HPDE6-E6E7 (cell line): Measurements from ENCODE around the gene SLC1A7.
A peak's percentile ranks its signal among the peaks of the same experiment; 100 is the strongest.

Experiments used
- DNase-seq: peaks from one replicate; pipeline ENCODE4 v3.0.0; 2011; ENCODE audit warnings: missing footprints; ENCODE audit errors: extremely low spot score

The SLC1A7 gene

DNA sequence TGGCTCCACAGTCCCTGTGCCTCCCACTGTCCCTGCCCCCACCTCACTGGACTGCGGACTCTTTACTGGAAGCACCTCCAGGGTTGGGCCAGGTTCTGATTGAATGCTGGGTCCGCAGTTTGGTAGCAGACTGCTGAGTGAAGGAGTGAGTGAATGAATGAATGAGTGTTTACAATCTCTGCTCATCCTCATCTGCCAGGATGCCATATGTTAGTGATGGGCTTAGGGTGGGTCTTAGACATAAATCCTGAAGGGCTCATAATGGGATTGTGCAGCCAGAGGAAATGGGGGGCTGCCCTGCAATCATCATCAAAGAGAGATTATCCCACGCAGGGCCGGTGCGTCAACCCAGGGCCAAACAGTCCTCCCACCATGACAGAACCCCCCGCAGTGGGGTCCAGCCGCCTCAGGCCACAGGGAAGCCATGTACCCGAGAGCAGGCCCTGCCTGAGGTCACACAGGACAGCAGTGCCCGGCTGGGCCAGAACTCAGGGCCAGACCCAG lies 26.1 kb downstream of the SLC1A7 start:
- no peak for DNase-seq

DNA sequence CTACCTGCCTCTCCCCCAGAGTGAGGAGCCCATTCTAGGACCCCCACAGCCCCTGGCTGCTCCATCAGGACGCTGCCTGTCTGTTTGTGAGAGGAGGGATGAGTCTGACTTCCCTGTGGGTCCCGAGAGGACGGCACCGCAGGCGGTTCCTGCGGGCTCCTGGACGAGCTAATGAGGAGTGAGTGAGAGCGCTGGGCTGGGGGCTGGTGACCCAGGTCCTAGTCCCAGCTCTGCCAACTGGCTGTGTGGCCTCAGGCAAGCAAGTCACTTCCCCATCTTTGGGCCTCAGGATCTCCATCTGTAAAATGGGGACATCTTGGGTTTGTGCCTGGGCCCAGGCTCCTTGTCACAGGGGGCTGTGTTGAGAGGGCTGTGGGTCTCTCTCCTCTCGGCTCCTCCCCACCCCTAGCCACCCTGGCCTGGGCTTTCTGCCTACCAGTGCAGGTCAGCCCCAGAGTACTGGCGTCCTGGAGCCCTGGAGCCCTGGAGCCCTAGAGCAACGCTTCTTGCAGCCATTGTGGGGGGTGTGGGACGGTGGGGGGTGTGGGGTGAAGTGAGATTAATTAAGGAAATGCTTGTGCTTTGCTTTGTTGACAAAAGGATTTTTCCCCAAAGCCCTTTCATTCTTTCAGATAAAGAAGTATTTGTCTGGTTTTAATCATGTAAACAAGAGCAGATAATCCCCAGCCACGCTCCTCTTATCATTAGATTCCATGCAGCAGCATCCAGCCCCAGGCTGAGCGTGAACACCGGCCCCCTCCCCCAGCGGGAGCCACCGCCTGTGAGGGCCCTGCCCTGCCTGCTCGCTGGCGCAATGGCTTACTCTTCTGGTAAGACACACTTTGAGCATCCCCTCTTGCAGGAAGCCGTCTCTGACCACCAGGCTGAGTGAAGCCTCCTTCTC lies 26.8 kb downstream of the SLC1A7 start:
- no peak for DNase-seq

DNA sequence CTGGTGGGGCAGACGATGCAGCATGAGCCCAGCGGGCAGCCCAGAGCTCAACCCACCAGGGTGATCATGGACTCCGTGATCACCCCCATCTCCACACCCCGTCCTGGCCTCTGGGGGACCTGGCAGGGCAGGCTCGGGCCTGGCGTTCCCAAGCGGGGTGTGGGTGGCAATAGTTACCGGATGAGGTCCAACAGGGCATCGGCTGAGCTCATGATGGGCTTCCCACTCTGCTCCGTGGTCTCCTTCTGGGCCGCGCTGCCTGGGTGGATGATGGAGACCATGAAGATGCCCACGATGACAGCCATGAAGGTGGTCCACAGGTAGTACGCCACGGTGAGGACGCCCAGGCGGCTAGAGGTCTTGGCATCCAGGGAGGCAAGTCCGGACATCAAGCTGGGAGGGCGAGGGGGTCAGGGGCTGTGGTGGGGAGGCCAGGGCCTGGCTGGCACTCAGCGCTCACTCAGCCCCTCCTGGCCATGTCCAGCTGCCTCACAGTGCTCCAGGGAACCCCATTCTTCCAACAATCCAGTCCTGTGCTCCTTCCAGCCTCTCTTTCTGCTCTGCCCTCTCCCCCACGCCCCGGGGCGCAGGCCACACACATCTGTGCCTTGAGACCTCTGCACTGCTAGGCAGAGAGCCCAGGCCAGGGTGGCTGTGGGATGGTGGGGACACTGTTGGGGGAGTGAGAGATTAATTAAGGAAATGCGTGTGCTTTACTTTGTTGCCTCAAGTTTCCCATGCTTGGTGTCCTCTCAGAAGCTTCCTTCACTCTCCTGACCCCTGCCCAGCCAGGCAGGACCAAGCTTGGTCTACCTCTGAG lies 27.6 kb downstream of the SLC1A7 start:
- no peak for DNase-seq

DNA sequence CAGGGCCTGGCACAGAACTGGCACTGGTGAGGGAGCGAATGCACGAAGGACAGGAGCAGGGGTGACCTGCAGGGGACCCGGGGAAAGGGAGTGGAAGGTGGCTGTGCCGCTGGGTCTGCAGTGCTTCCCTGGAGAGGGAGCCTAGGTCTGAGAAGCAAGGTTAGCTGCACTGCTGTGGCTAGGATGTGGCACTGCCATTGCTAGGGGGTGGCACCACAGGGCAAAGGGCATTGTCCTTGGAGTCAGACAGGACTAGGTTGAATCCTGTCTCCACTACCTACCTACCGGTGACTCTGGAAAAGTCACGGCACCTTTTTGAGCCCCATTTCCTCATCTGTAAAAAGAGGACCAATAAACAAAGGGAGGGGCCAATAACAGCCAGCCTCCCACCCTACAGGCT lies 28.3 kb downstream of the SLC1A7 start:
- DNase-seq: no peak

DNA sequence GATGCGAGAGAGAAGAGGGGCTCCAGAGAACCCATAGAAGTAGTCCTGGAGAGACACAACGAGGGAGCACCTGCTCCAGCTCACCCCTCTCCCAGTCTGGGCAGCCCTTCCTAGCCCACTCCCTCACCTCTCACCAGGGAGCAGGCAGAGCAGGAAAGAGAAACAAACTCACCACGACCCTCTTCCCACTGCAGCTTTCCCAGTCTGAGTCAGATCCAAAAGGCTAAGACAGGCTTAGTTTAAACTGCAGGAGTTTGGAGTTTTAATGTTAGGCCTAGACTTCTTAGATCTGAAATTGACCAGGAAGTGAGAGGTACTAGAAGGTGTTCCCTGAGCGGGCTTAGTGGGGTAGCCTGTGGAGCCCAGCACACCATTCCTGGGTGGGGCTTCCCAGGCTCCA lies 29.6 kb downstream of the SLC1A7 start:
- no peak for DNase-seq

DNA sequence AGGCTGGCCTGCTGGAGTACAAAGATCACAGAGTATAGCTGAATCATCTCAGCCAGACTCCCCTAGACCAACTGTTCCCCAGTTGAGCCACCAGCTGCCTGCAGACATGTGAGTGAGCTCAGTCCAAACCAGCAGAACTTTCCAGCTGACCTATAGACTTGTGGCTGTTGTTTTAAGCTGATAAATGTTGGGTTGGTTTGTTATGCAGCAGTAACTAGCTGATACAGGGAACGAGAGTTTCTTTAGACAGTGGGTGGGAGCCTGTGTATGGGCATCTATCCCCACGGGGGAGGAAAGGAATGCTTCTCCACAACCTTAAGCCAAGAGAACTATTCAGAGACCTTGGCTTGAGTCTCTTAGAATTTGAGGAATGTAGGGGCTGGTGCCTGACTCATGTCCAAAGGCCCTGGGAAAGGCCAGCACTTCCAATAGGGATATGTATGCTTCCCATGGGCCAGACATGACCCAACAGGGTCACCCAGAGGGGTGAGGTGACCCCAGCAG lies 30.1 kb downstream of the SLC1A7 start:
- DNase-seq: no peak

DNA sequence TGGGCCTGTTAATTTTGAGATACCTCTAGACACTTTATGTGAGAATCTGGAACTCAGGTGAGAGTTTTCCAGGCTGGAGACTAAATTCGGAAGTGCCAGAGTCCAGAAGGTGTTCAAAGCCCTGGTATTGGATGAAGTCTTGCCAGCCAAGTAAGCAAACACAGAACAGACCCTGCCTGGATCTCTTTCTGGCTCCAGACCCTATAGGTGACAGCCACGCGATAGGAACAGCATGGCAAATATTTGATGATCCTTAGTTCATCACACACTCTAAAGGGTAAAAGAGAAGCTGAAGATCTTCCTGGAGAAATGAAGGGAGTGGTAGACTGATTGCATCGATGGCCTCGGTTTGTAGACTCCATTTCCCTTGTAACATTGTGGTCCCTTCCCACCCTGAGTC lies 30.7 kb downstream of the SLC1A7 start:
- no peak for DNase-seq

DNA sequence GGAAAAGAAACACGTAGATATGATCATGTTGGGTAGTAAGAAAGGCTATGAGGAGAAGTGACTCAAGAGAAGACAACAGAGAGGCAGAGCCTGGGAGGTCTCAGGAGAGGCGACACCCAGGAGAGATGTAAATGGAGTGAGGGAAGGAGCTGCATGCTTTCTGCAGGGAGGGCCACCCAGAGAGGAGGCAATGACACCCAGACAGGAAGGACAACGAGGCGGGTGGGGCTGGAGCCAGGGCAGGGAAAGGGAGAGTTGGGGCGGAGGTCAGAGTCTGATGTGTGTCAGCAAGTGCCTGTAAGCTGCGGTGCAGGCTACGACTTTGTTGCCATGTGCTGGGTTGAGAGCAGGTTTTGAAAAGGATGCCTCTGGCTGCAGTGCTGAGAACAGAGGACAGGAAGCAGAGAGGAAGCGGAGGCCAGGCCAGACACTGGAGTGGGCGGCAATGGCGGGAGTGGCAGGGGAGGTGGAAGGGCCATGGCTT lies 31.3 kb downstream of the SLC1A7 start:
- DNase-seq: no peak

DNA sequence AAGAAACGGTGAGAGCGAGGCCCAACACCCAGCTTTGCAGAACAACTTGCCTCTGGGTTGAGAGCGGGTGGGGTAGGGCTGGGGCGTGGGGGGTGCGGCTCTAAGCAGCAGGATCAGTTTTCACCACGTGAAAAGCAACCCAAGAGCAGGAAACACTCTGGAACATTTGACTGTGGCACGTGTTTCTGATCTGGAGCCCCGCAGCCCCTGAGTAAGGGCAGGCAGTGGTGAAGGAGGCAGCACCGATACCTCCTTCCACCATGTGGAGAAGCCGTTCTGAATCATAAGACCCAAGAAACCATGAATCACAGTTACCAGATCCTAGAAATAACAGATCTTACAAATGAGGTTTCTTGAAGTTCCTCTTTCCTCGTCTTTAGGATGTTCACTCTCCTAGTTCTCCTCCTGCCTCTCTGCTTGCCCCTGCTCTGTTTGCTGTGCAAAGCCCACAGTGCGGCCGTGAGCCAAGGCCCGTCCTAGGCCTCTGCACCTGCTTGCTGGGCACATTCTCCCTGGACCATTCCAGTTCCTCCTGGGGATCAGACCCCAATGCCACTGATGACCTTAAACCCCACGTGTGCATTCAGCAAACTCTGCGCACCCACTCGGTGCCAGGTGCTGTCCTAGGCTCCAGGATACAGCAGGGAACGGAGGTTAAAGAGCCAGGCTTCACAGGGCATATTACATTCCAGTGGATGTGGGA lies 31.9 kb downstream of the SLC1A7 start:
- DNase-seq: no peak

DNA sequence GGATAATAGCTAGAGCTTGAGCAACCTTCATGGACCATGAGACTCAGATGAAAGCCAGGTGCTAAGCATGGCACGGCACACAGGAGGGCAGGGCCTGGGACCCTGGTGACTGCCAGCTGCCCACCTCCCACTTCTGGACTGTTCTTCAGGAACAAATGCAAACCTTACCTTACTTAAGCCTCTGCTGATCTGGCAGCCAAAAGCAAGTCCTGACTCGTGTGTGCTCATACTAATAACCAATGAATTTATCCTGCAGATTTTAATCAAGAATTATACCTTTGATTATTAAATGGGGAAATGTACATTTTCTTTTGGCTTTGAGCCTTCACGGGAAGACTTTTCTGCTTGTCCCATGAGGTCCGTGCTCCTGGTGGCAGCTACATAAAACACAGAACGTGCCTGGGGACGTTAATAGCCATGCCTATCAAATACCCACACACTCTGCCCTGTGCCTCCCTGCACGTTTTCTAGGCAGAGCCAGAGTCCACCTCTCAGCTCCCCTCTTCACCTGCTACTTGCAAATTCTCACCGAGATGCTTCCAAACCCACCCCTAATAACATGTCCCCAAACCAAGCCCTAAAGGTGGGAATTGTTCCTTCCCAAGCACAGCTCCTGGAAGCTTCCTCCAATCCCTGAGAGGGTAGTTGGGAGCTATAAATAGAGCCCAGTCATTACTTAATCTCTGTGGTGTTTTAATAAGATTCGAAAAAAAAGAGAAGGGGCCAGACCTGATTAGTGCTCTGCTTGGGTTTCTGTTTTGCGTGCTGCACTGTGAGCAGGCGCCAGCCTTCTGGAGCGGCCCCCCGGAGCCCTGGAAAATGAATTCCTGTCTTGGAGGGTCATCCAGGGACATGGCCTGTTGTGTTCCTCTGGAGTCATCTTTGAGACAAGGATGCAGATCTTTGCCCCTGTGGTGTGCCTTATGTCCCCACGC lies 33.5 kb downstream of the SLC1A7 start:
- DNase-seq: peak; percentile 28

DNA sequence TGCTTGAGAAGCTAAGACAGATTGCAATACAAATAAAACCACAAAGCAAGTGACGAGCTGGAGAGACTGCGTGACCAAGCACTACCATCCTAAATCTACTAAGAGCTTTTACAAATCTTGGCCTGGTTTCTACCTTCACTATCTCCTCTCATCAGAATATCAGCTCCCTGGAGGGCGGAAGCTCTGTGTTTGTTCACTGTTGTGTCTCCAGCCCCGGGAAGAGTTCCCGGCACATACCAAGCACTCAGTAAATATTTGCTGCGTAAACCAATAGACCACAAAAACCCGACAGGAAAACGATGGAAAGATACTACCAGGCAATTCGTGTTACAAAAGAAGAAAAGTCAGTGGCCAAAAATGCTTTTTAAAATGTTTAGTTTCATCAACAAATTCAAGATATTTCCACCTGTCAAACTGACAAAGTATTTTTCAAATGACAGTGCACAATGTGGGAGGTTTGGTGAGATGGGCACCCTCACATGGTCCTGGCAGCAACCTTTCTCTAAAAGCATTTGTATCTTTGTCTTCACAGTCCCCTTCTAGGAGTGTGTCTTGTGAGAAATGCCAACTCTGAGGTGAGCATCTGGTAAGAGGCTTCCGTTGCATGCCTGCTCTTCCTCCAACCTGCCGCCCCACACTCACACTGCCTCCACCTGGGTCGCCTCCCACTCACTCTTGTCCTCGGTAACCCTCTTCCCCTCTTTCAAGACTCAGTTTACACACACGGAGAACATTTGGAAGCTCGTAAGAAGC lies 34.7 kb downstream of the SLC1A7 start:
- no peak for DNase-seq

DNA sequence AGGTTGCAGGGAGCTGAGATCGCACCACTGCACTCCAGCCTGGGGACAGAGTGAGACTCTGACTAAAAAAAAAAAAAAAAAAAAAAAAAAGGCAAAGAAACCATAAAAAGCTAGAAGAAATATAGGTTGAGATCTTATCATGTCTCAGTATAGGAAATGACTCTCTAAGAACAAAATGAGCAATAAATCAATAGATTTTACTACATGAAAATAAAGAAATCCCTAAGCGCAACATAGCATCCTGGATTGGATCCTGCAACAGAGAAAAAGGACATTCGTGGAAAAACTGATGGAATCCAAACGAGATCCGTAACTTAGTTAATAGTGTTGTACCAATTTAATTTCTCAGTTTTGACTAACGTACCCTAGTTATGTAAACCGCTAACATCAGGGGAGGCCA lies 35.3 kb downstream of the SLC1A7 start:
- no peak for DNase-seq

DNA sequence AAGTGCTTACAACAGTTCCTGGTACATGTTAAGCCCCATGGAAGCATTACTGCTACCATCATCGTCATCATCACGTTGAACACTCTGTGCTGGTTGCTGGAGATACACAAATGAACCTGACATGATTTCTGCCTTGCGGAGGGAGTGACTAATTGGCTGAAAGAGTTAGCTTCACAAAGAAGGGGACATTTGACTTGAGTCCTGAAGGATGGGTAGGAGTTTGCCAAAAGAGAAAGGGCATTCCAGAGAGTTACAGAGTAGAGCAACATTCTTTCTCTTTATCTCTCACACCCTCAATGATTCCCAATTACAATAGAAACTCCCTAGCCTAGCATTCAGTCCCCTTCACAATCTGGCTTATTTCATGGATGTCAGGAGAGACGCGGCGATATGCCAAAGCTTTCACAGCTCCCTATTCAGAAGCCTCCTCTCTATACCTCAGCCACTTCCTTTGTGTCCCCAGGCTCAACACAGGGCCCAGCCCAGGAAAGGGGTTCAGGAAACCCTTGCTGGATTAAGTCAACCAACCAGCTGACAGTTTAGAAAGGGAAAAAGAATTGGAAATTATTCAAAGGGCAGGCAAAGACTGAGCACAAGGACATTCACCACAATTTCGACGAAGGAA lies 38.0 kb downstream of the SLC1A7 start:
- no peak for DNase-seq

DNA sequence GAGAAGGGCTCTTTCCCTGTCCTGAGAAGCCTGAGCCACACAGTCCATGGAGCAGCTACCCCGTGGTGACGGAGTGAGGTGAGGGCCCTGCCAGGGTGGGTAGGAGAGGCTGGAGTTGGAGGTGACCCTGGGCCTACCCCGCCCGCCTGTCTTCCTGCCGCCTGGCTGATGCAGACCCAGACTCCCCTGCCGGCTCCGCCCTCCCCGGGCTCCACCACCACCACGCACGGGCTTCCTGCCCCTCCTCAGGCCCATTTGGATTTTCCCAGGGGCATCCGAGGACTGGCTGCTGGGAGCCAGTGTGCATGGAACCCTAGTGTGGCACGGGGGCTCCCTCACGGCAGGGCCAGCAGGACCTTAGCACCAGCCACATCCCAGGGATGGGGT lies 47.9 kb downstream of the SLC1A7 start:
- DNase-seq: no peak

DNA sequence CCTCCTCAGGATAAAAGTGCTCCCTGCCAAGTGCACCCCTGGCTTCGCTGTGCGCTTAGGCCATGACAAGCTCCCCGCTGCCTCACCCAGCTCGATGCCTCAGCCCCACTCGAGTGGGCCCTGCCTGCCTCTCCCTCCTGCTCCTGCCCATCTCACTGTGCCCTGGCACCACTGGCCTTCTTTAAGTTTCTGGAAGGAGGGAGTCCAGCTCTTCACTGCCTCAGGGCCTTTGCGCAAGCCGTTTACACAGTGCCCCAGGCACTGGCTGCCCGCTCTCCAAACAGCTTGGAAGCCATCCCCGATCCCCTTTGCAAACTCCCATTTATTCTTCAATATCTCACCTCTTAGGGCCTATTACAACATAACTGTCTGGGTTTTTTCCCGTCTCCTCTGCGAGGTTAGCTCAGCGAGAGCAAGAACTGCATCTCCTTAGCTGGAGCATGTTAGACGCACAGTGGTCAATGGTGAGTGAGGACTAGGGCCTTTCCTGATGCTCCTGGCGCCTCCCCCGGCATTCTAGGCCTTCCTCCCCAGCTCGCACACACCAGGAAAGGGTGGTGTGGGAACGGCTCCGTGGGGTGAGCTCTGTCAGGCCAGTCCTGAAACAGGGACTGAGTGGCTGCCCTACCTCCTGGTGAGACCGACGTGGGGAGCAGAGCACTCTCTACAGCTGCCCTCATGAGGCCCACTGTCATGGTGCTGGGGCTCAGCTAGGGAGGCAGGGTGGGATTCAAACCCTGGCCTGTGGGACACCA lies 48.5 kb downstream of the SLC1A7 start:
- DNase-seq: no peak

DNA sequence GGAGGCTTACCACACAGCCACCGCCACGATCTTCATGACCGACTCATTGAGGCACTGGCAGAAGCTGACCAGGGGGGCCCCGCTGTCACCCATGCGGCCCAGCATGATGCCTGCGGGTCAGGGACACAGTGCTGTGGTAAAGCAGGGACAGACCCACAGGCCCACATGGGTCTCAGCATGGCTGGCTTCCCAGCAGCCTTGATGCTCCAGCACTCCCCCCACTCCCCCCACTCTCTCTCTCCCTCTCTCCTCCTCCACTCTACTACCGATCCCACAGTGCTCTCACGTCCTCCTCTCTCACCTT lies 49.0 kb downstream of the SLC1A7 start:
- DNase-seq: no peak

DNA sequence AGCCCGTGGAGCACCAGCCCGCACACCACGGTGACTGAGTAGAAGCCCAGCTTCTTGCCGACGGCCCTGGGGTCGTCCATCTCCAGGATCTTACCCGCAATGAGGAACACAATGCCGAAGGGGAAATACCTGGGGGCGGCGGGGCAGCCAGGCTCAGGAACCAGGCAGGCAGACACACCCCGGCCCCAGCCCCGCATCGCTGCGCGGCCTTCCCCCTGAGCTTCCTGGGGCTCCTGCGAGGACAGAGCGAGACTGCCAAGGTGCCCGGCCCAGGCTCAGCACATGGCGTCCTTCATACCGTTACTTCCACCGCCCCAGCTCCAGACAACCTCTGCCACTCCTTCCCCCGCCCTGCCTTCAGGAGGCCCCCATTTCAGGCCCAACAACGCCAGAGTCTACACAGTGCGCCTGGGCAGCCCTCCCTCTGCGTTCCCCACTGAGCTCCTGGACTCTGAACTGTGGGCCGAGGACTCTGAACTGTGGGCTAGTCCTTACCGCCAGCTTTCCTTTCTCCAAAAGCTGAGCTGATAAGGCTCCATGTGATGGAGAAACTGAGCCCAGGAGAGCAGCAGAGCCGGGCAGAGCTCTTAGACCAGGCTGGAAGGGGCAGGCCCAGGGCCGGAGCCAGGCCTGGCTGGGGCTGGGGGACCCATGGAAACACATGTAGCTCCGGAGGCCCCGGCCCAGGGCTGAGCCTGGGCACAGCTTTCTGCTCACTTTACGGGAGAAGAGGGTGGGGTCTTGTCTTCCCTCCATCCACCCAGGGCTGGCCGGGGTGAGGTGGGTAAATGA lies 49.6 kb downstream of the SLC1A7 start:
- no peak for DNase-seq
